ENCODE results near the gene PPP6R2. TPM values are rescaled to one million over a fixed set of nuclear protein-coding genes. Genes with fewer than 3 reads are reported as not detected.

The PPP6R2 gene
- total RNA-seq, 1 donor from 2014 or later = 55.9 TPM

DNA sequence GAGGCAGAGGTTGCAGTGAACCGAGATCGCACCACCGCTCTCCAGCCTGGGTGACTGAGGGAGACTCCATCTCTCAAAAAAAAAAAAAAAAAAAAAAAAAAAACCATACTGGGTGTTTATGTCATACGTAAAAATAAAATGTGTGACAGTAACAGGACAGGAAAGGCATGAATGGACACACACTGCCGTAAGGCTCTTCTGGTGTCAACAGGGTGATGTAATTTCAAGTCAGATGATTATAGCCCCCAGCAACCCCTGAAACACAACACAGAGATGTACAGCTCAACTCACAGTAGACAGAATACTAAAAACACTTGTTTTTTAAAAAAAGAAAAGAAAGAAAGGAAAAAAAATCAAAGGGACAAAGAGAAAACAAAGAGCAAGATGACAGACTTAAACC lies 109.5 kb downstream of the PPP6R2 start:
- Mint-ChIP-seq H3K4me1 (peaks cover 11% of the 10 kb centered on the region), H3K27ac (ENCODE audit: unreplicated experiment) (no peak overlapping the region), H3K36me3 (ENCODE audit: low read depth) (peaks cover 12% of the 10 kb centered on the region), H3K9me3 (no peaks in the 10 kb centered on the region), H3K27me3 (ENCODE audit: low read depth) (peaks cover 3% of the 10 kb centered on the region), H3K4me3 (no peak overlapping the region)
- TF ChIP-seq, protein P1, sequence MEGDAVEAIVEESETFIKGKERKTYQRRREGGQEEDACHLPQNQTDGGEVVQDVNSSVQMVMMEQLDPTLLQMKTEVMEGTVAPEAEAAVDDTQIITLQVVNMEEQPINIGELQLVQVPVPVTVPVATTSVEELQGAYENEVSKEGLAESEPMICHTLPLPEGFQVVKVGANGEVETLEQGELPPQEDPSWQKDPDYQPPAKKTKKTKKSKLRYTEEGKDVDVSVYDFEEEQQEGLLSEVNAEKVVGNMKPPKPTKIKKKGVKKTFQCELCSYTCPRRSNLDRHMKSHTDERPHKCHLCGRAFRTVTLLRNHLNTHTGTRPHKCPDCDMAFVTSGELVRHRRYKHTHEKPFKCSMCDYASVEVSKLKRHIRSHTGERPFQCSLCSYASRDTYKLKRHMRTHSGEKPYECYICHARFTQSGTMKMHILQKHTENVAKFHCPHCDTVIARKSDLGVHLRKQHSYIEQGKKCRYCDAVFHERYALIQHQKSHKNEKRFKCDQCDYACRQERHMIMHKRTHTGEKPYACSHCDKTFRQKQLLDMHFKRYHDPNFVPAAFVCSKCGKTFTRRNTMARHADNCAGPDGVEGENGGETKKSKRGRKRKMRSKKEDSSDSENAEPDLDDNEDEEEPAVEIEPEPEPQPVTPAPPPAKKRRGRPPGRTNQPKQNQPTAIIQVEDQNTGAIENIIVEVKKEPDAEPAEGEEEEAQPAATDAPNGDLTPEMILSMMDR (conservative IDR thresholded peaks at IDR 0.05) = no peak
- DNase-seq (ENCODE audit: low read depth, low spot score) = no peak

DNA sequence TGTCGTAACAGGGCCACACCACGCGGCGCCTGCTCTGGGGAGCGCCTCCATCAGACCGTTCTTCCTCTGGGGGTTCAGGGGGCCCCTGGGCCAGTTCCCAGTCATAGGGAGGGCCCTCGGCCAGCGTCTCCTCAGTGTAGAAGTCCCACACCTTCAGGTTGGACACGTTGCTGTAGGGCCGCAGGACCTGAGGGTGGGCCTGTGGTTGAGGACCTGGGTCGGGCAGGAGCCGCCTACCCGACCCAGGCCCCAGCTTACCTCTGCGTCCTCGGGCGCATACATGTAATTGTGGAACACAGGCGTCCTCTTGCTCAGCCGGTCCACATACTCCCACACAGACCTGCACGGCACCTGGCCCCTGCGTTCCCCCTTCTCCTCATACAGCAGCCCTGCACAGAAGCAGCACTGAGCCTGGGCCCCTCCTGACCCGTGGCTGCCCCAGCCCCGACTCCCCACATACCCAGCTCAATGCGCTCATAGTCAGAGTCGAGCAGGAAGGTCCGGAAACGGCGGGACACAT lies 111.5 kb downstream of the PPP6R2 start:
- Mint-ChIP-seq H3K27ac (ENCODE audit: unreplicated experiment) (no peak overlapping the region), H3K36me3 (ENCODE audit: low read depth) (peaks cover 6% of the 10 kb centered on the region), H3K9me3 (no peaks in the 10 kb centered on the region), H3K4me1 (peaks cover 8% of the 10 kb centered on the region), H3K27me3 (ENCODE audit: low read depth) (no peaks in the 10 kb centered on the region), H3K4me3 (no peak overlapping the region)
- TF ChIP-seq, protein P1 (conservative IDR thresholded peaks at IDR 0.05) = no peak
- no peak for DNase-seq (ENCODE audit: low read depth, low spot score)

- TF ChIP-seq, protein P1 (conservative IDR thresholded peaks at IDR 0.05) = no peak
- Mint-ChIP-seq H3K4me1 (peaks cover 5% of the 10 kb centered on the region), H3K9me3 (no peaks in the 10 kb centered on the region), H3K27ac (ENCODE audit: unreplicated experiment) (no peak overlapping the region), H3K4me3 (no peak overlapping the region), H3K36me3 (ENCODE audit: low read depth) (peaks cover 3% of the 10 kb centered on the region), H3K27me3 (ENCODE audit: low read depth) (no peaks in the 10 kb centered on the region)
- no peak for DNase-seq (ENCODE audit: low read depth, low spot score)
These were observed 112.1 kb downstream of the PPP6R2 start for GRCh38 chr22:50455201-50455600.

- Mint-ChIP-seq H3K36me3 (ENCODE audit: low read depth) (peaks cover 3% of the 10 kb centered on the region), H3K9me3 (no peaks in the 10 kb centered on the region), H3K27me3 (ENCODE audit: low read depth) (no peaks in the 10 kb centered on the region), H3K27ac (ENCODE audit: unreplicated experiment) (no peak overlapping the region), H3K4me3 (no peak overlapping the region), H3K4me1 (peaks cover 5% of the 10 kb centered on the region)
- TF ChIP-seq, protein P1 (conservative IDR thresholded peaks at IDR 0.05) = no peak
- no peak for DNase-seq (ENCODE audit: low read depth, low spot score)
These were observed 112.9 kb downstream of the PPP6R2 start for GRCh38 chr22:50456026-50456425.

- TF ChIP-seq, protein P1 (conservative IDR thresholded peaks at IDR 0.05) = peak; percentile 34
- H3K4me3 Mint-ChIP-seq = peak overlapping the region; percentile 34
- no peak for DNase-seq (ENCODE audit: low read depth, low spot score)
- peaks cover 5% of the 10 kb centered on the region for H3K4me1 Mint-ChIP-seq
- no peaks in the 10 kb centered on the region for H3K9me3 Mint-ChIP-seq
- H3K27me3 Mint-ChIP-seq (ENCODE audit: low read depth) = no peaks in the 10 kb centered on the region
- peaks cover 3% of the 10 kb centered on the region for H3K36me3 Mint-ChIP-seq (ENCODE audit: low read depth)
- no peak overlapping the region for H3K27ac Mint-ChIP-seq (ENCODE audit: unreplicated experiment)
These were observed 113.5 kb downstream of the PPP6R2 start for GRCh38 chr22:50456466-50457234.

Data from neural crest cell (in vitro differentiated cells).